GM04503 (cell line): ENCODE measurements around the gene NTM.

Source experiments
- DNase-seq: peaks from one replicate; pipeline ENCODE4 v3.0.0-alpha.2; 2012; ENCODE audit warnings: low read depth

NTM gene

GRCh38 chr11:132116516-132116915, 746.1 kb downstream of the NTM start:
- DNase-seq = no peak

DNA sequence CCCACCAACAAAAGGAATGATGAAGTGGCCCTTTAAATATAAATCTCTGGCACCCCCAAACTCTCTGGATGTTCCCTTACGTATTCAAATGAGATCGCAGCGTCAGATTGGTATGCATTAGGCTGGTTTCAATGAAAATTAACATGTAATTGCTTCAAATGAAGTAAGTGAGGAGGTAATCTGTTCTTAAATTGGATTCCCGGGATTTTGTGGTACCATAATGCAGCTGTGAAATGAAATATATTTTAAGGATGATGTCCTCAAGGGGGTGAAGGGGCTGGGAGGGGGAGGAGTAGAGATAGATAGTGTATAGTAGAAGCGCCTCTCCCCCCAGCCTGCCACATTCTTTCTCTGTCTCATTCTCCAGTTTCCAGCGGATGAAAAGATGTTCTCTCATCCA, 748.2 kb downstream of the NTM start:
- no peak for DNase-seq

- DNase-seq = no peak
These were observed 749.2 kb downstream of the NTM start for GRCh38 chr11:132119573-132119972.

- no peak for DNase-seq
These were observed 752.3 kb downstream of the NTM start for GRCh38 chr11:132122735-132123134.

GRCh38 chr11:132123449-132123848, 753.0 kb downstream of the NTM start:
- no peak for DNase-seq

- DNase-seq = no peak
These were observed 753.7 kb downstream of the NTM start for GRCh38 chr11:132123854-132124835.

GRCh38 chr11:132125988-132126871, 755.8 kb downstream of the NTM start:
- no peak for DNase-seq

DNA sequence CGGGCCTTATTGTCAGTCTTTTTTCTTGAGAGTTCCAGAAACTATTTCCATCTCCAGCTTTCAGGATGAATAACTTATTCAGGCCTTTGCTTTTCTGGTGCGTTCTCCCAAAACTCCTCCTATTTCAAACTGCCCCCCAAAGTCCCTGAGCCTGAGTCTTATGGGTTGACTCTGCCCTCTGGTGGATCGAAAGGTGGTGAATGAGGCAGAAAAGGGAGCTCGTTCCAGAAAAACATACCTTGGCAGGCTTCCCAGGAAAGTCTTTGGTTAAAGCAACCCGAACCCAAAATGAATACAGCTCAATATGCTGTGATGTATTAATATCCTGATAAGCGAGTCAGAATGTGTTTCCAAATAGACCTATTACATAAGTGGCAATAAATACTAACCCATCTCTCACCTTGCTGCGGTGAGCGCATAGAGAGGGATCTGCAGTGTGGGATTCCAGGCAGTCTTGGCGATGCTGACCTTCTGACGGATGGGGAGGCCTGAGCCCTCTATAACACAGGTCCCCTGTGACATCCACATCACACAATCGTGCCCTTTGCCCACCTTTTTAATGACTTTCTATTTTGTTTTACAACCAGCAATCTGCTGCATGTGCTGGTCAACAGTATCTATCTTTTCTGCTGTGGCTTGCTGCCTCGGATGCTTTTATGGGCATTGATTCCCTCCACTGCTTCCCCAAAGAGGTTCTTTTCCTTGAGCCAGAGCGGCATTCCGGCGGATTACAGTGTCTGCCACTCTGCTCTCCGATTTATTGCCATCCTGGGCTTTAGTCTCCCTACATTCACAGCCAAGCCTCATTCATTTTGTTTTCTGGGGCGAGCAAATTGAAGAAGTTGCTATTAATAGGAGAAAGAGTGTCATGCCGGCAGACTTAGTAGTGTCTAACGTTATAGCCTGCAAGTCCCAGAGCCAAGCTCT, 756.8 kb downstream of the NTM start:
- peak; percentile 66 for DNase-seq

DNA sequence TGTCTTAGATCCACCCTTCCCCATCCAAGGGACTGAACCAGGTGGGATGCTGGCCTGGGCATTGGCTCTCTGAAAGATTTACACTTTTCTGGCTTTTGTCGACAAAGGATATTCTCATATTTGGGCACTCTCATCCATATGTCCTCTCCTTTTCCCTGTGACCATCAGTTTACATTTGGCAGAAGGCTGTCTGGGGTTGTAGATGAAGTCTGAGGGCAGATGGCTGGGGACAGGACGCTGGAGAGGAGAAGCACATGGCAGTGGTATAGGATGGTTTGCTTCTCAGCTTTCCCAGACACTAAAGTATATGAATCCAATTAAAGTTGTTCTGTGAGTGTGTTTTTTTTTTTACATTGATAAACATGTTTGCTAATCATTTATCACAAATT, 757.5 kb downstream of the NTM start:
- DNase-seq = no peak

GRCh38 chr11:132131047-132131446, 760.6 kb downstream of the NTM start:
- no peak for DNase-seq

GRCh38 chr11:132131961-132132360, 761.5 kb downstream of the NTM start:
- no peak for DNase-seq

DNA sequence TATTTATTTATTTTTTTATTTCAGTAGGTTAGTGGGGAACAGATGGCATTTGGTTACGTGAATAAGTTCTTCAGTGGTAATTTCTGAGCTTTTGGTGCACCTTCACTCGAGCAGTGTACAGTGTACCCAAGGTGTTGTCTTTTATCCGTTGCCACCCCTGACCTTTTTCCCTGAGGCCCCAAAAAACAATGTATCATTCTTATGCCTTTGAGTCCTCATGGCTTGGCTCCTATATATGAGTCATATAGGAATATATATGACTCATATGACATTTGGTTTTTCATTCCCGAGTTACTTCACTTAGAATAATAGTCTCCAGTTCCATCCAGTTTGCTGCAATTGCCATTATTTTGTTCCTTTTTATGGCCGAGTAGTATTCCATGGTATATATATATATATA, 763.9 kb downstream of the NTM start:
- DNase-seq = no peak

DNA sequence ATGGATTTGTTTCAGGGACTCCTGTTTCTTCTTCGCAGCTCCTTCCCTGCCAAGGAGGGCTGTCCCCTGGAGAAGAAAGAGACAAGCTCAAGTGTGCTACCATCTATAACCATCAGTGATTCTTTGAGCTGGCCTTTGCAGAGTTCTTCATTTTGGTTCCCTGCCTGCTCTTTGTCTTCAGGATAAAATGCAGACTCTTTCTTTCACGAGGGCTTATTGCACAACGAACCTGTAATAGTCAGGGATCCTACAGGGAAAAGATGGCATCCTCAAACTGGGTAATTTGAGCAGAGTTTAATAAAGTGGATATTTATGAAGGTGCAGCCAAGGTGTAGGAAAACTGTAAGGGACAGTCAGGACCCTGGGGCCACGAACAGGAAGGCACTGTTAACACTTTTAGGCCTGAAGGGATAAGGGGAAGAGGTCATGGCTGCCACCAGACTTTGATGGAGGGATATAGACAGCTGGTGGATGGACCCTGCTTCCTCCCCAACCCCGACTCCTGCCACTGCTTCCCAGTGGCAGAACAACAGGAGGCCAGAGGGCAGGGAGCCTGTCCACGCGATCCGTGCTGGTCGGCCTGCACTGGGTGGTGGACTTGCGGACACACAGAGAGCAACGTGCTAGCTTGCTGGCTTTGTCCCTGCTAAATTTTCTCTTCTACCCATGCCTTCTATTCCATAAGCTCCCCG, 767.0 kb downstream of the NTM start:
- DNase-seq = no peak

GRCh38 chr11:132137981-132138313, 767.5 kb downstream of the NTM start:
- DNase-seq = no peak

- DNase-seq = no peak
These were observed 768.8 kb downstream of the NTM start for GRCh38 chr11:132139181-132139580.

GRCh38 chr11:132140056-132140455, 769.6 kb downstream of the NTM start:
- DNase-seq = no peak

GRCh38 chr11:132142121-132142520, 771.7 kb downstream of the NTM start:
- DNase-seq = no peak

DNA sequence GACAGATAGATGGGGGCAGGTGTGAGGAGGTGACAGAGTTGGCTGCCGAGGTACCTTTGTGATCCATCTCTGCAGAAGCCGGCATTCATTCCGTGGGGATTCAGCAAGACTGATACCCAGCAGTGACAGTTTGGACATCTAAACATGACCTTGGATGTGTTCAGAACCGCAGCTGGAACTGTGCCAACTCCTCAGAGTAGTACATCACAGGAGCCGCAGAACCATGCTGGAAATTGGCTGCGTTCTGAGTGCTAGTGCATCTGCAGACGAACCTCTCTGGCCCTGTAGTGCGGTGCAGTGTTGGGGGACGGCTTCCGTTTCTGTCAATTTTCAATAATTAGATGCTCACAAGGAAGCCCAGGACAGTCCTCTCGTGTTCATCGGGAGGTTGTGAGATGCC, 772.1 kb downstream of the NTM start:
- no peak for DNase-seq

GRCh38 chr11:132147464-132147863, 777.0 kb downstream of the NTM start:
- no peak for DNase-seq

- DNase-seq = no peak
These were observed 784.4 kb downstream of the NTM start for GRCh38 chr11:132154781-132155180.

- no peak for DNase-seq
These were observed 787.7 kb downstream of the NTM start for GRCh38 chr11:132158091-132158490.
